GM12878 (cell line): ENCODE data around the gene TLCD3B. TPM values are rescaled to one million over a fixed set of nuclear protein-coding genes. Genes with fewer than 3 reads are reported as not detected.

Experiments
- ATAC-seq: fragments of 200-7000 bp; cut with Tn5 transposase; 3 replicates; pipeline ENCODE4 v1.9.1; 2020; ENCODE audit warnings: mild to moderate bottlenecking, moderate library complexity
- BruUV-seq: library from RNA; stranded (reverse); fragments of 400-500 nt; replicated peaks from 2 replicates; lab custom pipeline; 2021; lab: Mats Ljungman, UMichigan
- CTCF ChIA-PET: fragments of 300-600 bp; sonication (Branson Sonifier 250); formaldehyde crosslinking; extraction: SDS; loops from one replicate; lab custom pipeline; 2021; ENCODE audit warnings: inconsistent platforms; lab: Yijun Ruan, JAX
- POLR2A ChIA-PET: fragments of 350-600 bp; formaldehyde crosslinking; extraction: SDS; loops from one replicate; lab custom pipeline; 2021; ENCODE audit warnings: inconsistent platforms; lab: Charles Lee
- RAD21 ChIA-PET: fragments of 300-600 bp; sonication (Branson Sonifier 250); formaldehyde crosslinking; loops from one replicate; lab custom pipeline; 2023; ENCODE audit warnings: antibody characterized with exemption; ENCODE audit not compliant: unreplicated experiment; lab: Charles Lee
- SMC1A ChIA-PET: fragments of 300-600 bp; sonication (Branson Sonifier 250); formaldehyde crosslinking; loops from one replicate; lab custom pipeline; 2023; ENCODE audit not compliant: unreplicated experiment, uncharacterized antibody; lab: Charles Lee
- DNase-seq: peaks from one replicate; pipeline ENCODE4 v3.0.0-alpha.2; 2011; ENCODE audit warnings: low read depth, low spot score
- FAIRE-seq: peaks from 3 replicates; lab custom pipeline; 2011; peaks lifted over from hg19 to GRCh38; lab: Jason Lieb, UNC
- H2AFZ ChIP-seq: 2 replicates; pipeline ENCODE4 v1.6.0; 2011; ENCODE audit warnings: low read depth, low read length, control low read depth; ENCODE audit not compliant: control insufficient read depth
- H3K27ac ChIP-seq: 2 replicates; pipeline ENCODE4 v1.5.1; 2011; ENCODE audit warnings: control low read depth; ENCODE audit not compliant: control insufficient read depth, insufficient read depth
- H3K27me3 ChIP-seq, 2 experiments: replicated peaks in 1 of 2; 2 replicates each; pipeline versions ENCODE4 v1.6.0 to v1.6.1; 2011; ENCODE audit warnings: low read length in 1 of 2; ENCODE audit not compliant: control insufficient read depth in 2 of 2, insufficient read depth in 2 of 2
- H3K36me3 ChIP-seq, 2 experiments: 2 replicates each; pipeline ENCODE4 v1.5.1; 2011; ENCODE audit warnings: low read length in 1 of 2; ENCODE audit not compliant: control insufficient read depth in 2 of 2, insufficient read depth in 2 of 2
- H3K4me1 ChIP-seq: 2 replicates; pipeline ENCODE4 v1.6.1; 2011; ENCODE audit warnings: mild to moderate bottlenecking, low read length, moderate library complexity, mixed read lengths; ENCODE audit not compliant: control insufficient read depth, insufficient read depth
- H3K4me2 ChIP-seq: 2 replicates; pipeline ENCODE4 v1.6.0; 2011; ENCODE audit warnings: control low read depth; ENCODE audit not compliant: control insufficient read depth, insufficient read depth
- H3K4me3 ChIP-seq: fragments of 200-600 bp; sonication (generic); 2 replicates; pipeline ENCODE4 v1.5.1; 2016
- H3K79me2 ChIP-seq: 2 replicates; pipeline ENCODE4 v1.6.0; 2011; ENCODE audit warnings: low read length; ENCODE audit not compliant: control insufficient read depth, insufficient read depth
- H3K9ac ChIP-seq: 2 replicates; pipeline ENCODE4 v1.8.0; 2011; ENCODE audit warnings: low read length, control low read depth, mixed read lengths; ENCODE audit not compliant: control insufficient read depth, insufficient read depth
- H3K9me3 ChIP-seq: replicated peaks from 3 replicates; pipeline ENCODE4 v1.5.1; 2011; ENCODE audit warnings: mild to moderate bottlenecking, low read length; ENCODE audit not compliant: control insufficient read depth, insufficient read depth
- H4K20me1 ChIP-seq: 2 replicates; pipeline ENCODE4 v1.6.0; 2011; ENCODE audit not compliant: control insufficient read depth, insufficient read depth
- CBFB ChIP-seq: IDR thresholded peaks from 2 replicates; pipeline ENCODE4 v1.6.1; 2016; ENCODE audit warnings: antibody characterized with exemption, low read depth
- CHD2 ChIP-seq: IDR thresholded peaks from 2 replicates; pipeline ENCODE4 v1.6.1; 2011; ENCODE audit warnings: low read depth, low read length, improper control_type of control experiment, borderline replicate concordance
- CREB1 ChIP-seq: IDR thresholded peaks from 2 replicates; pipeline ENCODE4 v1.6.1; 2012; ENCODE audit warnings: low read depth, mild to moderate bottlenecking, inconsistent platforms
- ESRRA ChIP-seq: IDR thresholded peaks from 2 replicates; pipeline ENCODE4 v1.6.1; 2012; ENCODE audit warnings: mild to moderate bottlenecking, low read length, improper control_type of control experiment
- GABPA ChIP-seq: IDR thresholded peaks from 2 replicates; pipeline ENCODE4 v1.6.1; 2014; ENCODE audit warnings: antibody characterized with exemption, low read depth, mild to moderate bottlenecking, inconsistent platforms
- HDAC2 ChIP-seq: fragments of 200-600 bp; sonication (generic); IDR thresholded peaks from 2 replicates; pipeline ENCODE4 v1.6.1; 2017
- JUNB ChIP-seq: IDR thresholded peaks from 2 replicates; pipeline ENCODE4 v1.6.1; 2016; ENCODE audit warnings: antibody characterized with exemption, mild to moderate bottlenecking
- KDM1A ChIP-seq: fragments of 200-600 bp; sonication (generic); IDR thresholded peaks from 2 replicates; pipeline ENCODE4 v1.6.1; 2016; ENCODE audit warnings: borderline replicate concordance
- MLLT1 ChIP-seq: fragments of 450-650 bp; IDR thresholded peaks from 2 replicates; pipeline ENCODE4 v1.6.1; 2016; ENCODE audit warnings: mild to moderate bottlenecking
- NFXL1 ChIP-seq: fragments of 450-650 bp; IDR thresholded peaks from 2 replicates; pipeline ENCODE4 v1.6.1; 2017; ENCODE audit warnings: antibody characterized with exemption, mild to moderate bottlenecking, borderline replicate concordance
- TCF12 ChIP-seq: IDR thresholded peaks from 2 replicates; pipeline ENCODE4 v1.6.1; 2011; ENCODE audit warnings: low read depth, mild to moderate bottlenecking, low read length
- TCF7 ChIP-seq: IDR thresholded peaks from 2 replicates; pipeline ENCODE4 v1.6.1; 2014; ENCODE audit warnings: antibody characterized with exemption, borderline replicate concordance
- USF2 ChIP-seq: IDR thresholded peaks from 2 replicates; pipeline ENCODE4 v1.6.1; 2011; ENCODE audit warnings: low read depth, low read length, improper control_type of control experiment, borderline replicate concordance
- WGBS: methylation state at CpG from one replicate; pipeline ENCODE4 v1.1.6; 2016; ENCODE audit warnings: low lambda C conversion rate; ENCODE audit not compliant: insufficient replicate concordance, insufficient coverage; ENCODE audit errors: missing lambda C conversion rate; 5-methylcytosine and 5-hydroxymethylcytosine counted together
- in situ Hi-C: fragments of 300-500 bp; cut with MboI; formaldehyde crosslinking; loops from 9 replicates; pipeline ENCODE4 v1.14.3; 2018; ENCODE audit warnings: mixed read lengths
- intact Hi-C: fragments of 100-400 bp; cut with micrococcal nuclease; formaldehyde crosslinking; loops from one replicate; pipeline ENCODE4 v1.14.2; 2022; ENCODE audit not compliant: unreplicated experiment
- polyA plus RNA-seq, 11 experiments: library from polyadenylated mRNA; depleted of rRNA in 4 of 11; unstranded in 6 of 11; stranded (reverse) in 5 of 11; fragments of >200 nt; fragmentation: Nextera tagmentation in 4 of 11; fragmentation: Illumina TruSeq in 1 of 11; extraction: Ambion mirVana in 4 of 11; extraction: Trizol in 1 of 11; gene quantifications; 1 replicate in 1 of 11; 2 replicates in 10 of 11; pipeline versions ENCODE4 v1.2.1 to v1.2.3, GENCODE V29; 2011 to 2016; ENCODE audit warnings: inconsistent platforms in 2 of 11, missing spikeins in 2 of 11, low read depth in 1 of 11
- total RNA-seq, 4 experiments: library from RNA; depleted of rRNA in 3 of 4; stranded (reverse); fragments of >200 nt in 3 of 4; fragmentation: Illumina TruSeq in 1 of 4; extraction: Trizol in 1 of 4; gene quantifications; 2 replicates each; pipeline versions ENCODE4 v1.2.1 to v1.2.3, GENCODE V29; 2013 to 2021

The TLCD3B gene
- total and polyA plus RNA-seq, 10 of the 15 experiments (the other 5 are each of a cell fraction or from before 2014, with no cell fraction given) = 0.05 to 0.51 (median 0.18) TPM; not detected in 4

GRCh38 chr16:30026449-30026848 lies 4.6 kb downstream of the TLCD3B start:
- H3K27me3 ChIP-seq = peaks cover 6 to 10% of the 10 kb centered on the region in 2 experiments; a peak in 3 of 4 replicates
- in situ Hi-C loops = loop anchor here (5.0 kb wide), 1 partner anchor 329 kb away; no protein-coding TSS in a partner anchor
- BruUV-seq = no TSS peak
- no peak overlapping the region for H3K4me2 ChIP-seq
- ChIA-PET SMC1A (no interaction called here), RAD21 (no interaction called here), POLR2A (no interaction called here), CTCF (interaction anchor here (0.7 kb wide), 1 partner anchor 164 kb away, joined by 3 read pairs; no protein-coding TSS in a partner anchor)
- no peaks in the 10 kb centered on the region; the same call in 1 of the 2 replicates for H4K20me1 ChIP-seq
- TF ChIP-seq CBFB (no peak), CREB1 (no peak), TCF7 (no peak), ESRRA (no peak)
- H3K9me3 ChIP-seq = no peaks in the 10 kb centered on the region
- no peak for ATAC-seq
- H3K27ac ChIP-seq = no peak overlapping the region
- no peaks in the 10 kb centered on the region for H3K79me2 ChIP-seq
- H2AFZ ChIP-seq = no peak overlapping the region
- H3K9ac ChIP-seq = no peak overlapping the region
- no peak overlapping the region for H3K4me3 ChIP-seq
- H3K36me3 ChIP-seq = no peaks in the 10 kb centered on the region
- FAIRE-seq = no peak
- WGBS = 43% methylated on average over 18 of the region's 18 CpGs
- no peaks in the 10 kb centered on the region for H3K4me1 ChIP-seq
- intact Hi-C loops = loop anchor here (10.0 kb wide), 1 partner anchor 122 kb away; the partner anchor contains the start of gene ASPHD1
- DNase-seq = no peak

GRCh38 chr16:30025574-30025973 lies 5.5 kb downstream of the TLCD3B start:
- H3K27me3 ChIP-seq = peaks cover 6 to 9% of the 10 kb centered on the region in 2 experiments; a peak in 3 of 4 replicates
- intact Hi-C loops = loop anchor here (10.0 kb wide), 1 partner anchor 121 kb away; the partner anchor contains the start of gene ASPHD1
- ChIA-PET SMC1A (no interaction called here), RAD21 (no interaction called here), POLR2A (no interaction called here), CTCF (interaction anchor here (0.7 kb wide), 1 partner anchor 163 kb away, joined by 3 read pairs; no protein-coding TSS in a partner anchor)
- H3K79me2 ChIP-seq = no peaks in the 10 kb centered on the region
- no peak overlapping the region for H2AFZ ChIP-seq
- H3K36me3 ChIP-seq = no peaks in the 10 kb centered on the region
- no peak overlapping the region for H3K27ac ChIP-seq
- H3K4me1 ChIP-seq = 0 out of 2 replicates have a peak, but pooled peaks cover 2% of the 10 kb centered on the region
- in situ Hi-C loops = loop anchor here (5.0 kb wide), 1 partner anchor 328 kb away; no protein-coding TSS in a partner anchor
- H3K4me2 ChIP-seq = no peak overlapping the region
- DNase-seq (no peak), FAIRE-seq (no peak), ATAC-seq (no peak)
- H4K20me1 ChIP-seq = no peaks in the 10 kb centered on the region; the same call in 1 of the 2 replicates
- BruUV-seq = no TSS peak
- H3K4me3 ChIP-seq = no peak overlapping the region
- 2% methylated on average over 7 of the region's 7 CpGs for WGBS
- TF ChIP-seq MLLT1 (no peak), KDM1A (no peak), JUNB (no peak), NFXL1 (no peak), TCF12 (no peak), USF2 (no peak), GABPA (no peak), HDAC2 (no peak), CHD2 (no peak)
- no peaks in the 10 kb centered on the region for H3K9me3 ChIP-seq
- no peak overlapping the region for H3K9ac ChIP-seq
